Fibroblast of lung (primary cell): Measurements from ENCODE around the gene ATP2B2.

Experiments used
- EZH2 ChIP-seq: IDR thresholded peaks from 2 replicates; pipeline ENCODE4 v1.5.1; 2012; ENCODE audit warnings: low read length, control low read depth, mild to moderate bottlenecking; ENCODE audit errors: missing control alignments
- TF ChIP-seq, protein P1 (sequence below), 2 donors: IDR thresholded peaks in 1 of 2; conservative IDR thresholded peaks in 1 of 2; 1 replicate in 1 of 2; 2 replicates in 1 of 2; pipeline ENCODE4 v1.5.1; 2011 to 2012; ENCODE audit warnings: low read length in 2 of 2, control low read depth in 1 of 2, inconsistent platforms in 1 of 2, low read depth in 1 of 2, mild to moderate bottlenecking in 1 of 2

DNA sequence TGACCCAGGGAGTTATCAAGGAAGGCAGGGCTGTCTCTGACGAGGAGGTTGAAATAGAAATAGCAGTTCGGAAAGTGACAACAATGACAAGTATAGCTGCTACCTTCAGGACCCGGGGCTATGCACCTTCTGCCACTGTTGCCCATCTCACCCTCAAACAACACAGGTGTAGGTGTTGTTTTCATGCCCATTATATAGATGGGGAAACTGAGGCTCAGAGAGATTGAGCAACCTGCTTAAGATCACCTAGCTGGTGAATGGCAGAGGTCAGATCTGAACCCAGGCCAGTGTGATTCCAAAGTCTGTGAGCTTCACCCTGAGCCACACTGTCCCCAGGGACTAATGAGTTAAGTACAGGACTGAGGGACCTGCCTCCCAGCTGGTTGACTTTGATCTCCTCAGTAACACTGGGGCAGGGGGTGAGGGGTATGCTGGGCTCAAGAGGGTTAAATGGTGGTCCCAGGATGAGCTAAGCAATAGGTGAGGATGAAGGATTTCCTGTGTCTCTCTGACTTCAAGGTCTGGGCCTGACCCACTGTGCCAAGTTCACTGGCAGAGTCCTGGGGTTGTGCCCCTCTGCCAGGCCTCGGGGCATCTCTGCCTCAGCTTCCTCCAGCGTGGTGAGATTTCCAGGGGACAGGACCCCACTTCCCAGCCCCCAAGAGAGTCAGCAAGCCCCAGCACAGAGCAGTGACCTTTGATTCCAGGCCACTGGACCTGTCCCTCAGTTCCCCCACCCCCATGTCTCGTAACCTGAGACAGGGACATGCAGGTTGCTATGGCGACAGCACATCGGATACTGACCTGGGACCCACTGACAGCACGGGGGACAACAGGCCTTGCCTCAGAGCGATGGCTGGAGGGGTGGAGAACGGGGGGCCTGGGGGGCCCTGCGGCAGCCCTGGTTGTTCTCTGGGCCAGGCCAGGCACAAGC is 35.0 kb downstream of the ATP2B2 start:
- TF ChIP-seq, protein P1, sequence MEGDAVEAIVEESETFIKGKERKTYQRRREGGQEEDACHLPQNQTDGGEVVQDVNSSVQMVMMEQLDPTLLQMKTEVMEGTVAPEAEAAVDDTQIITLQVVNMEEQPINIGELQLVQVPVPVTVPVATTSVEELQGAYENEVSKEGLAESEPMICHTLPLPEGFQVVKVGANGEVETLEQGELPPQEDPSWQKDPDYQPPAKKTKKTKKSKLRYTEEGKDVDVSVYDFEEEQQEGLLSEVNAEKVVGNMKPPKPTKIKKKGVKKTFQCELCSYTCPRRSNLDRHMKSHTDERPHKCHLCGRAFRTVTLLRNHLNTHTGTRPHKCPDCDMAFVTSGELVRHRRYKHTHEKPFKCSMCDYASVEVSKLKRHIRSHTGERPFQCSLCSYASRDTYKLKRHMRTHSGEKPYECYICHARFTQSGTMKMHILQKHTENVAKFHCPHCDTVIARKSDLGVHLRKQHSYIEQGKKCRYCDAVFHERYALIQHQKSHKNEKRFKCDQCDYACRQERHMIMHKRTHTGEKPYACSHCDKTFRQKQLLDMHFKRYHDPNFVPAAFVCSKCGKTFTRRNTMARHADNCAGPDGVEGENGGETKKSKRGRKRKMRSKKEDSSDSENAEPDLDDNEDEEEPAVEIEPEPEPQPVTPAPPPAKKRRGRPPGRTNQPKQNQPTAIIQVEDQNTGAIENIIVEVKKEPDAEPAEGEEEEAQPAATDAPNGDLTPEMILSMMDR (conservative IDR thresholded peaks at IDR 0.05 in 1 of 2, IDR thresholded peaks at IDR 0.05 in 1 of 2; ENCODE audit: low read depth in 1 of 2, low read length in 2 of 2): no peak
- no peak for TF ChIP-seq EZH2
